Measurements from ENCODE around the gene PPRC1. TPM values are rescaled to one million over a fixed set of nuclear protein-coding genes. Genes with fewer than 3 reads are reported as not detected.

The PPRC1 gene
- total RNA-seq, 1 experiment from 2014 or later = 79.4 TPM

- no peak for TF ChIP-seq AR (CRISPR knock-in tag; IDR thresholded peaks at IDR 0.05)
- TF ChIP-seq ZBTB21 (CRISPR knock-in tag; IDR thresholded peaks at IDR 0.05; ENCODE audit: borderline replicate concordance) = no peak
- TF ChIP-seq CREB1 (CRISPR knock-in tag; IDR thresholded peaks at IDR 0.05) = no peak
- no peak for TF ChIP-seq SOX15 (CRISPR knock-in tag; IDR thresholded peaks at IDR 0.05)
- TF ChIP-seq ERG (CRISPR knock-in tag; IDR thresholded peaks at IDR 0.05) = no peak
- TF ChIP-seq ZNF425 (CRISPR knock-in tag; conservative IDR thresholded peaks at IDR 0.05) = no peak
- no peak for TF ChIP-seq PREB (CRISPR knock-in tag; IDR thresholded peaks at IDR 0.05; ENCODE audit: borderline replicate concordance)
- no peak for TF ChIP-seq ATF2 (CRISPR knock-in tag; IDR thresholded peaks at IDR 0.05; ENCODE audit: borderline replicate concordance, low read depth)
These were observed 11.7 kb upstream of the PPRC1 start (continued) for GRCh38 chr10:102120991-102121738.

GRCh38 chr10:102121739-102122372 lies 11.0 kb upstream of the PPRC1 start:
- Mint-ChIP-seq H3K4me3 (peak overlapping the region; percentile 84), H3K27ac (peak overlapping the region; percentile 98), H3K4me1 (peaks cover 47% of the 10 kb centered on the region), H3K9me3 (no peaks in the 10 kb centered on the region), H3K36me3 (no peaks in the 10 kb centered on the region), H3K27me3 (ENCODE audit: low read depth) (no peaks in the 10 kb centered on the region)
- TF ChIP-seq SP1 (CRISPR knock-in tag; conservative IDR thresholded peaks at IDR 0.05) (0 out of 2 replicates have a peak, but pooled peaks have one; percentile 20), TEAD1 (CRISPR knock-in tag; IDR thresholded peaks at IDR 0.05) (peak; percentile 58; the same call in 1 of the 2 replicates), PREB (CRISPR knock-in tag; IDR thresholded peaks at IDR 0.05; ENCODE audit: borderline replicate concordance) (no peak), HMGXB4 (CRISPR knock-in tag; IDR thresholded peaks at IDR 0.05) (peak; percentile 31; the same call in 1 of the 2 replicates), FOXK1 (CRISPR knock-in tag; IDR thresholded peaks at IDR 0.05) (0 out of 2 replicates have a peak, but pooled peaks have one; percentile 23)
- POLR2A ChIA-PET = interaction anchor here (0.6 to 2.3 kb wide), 7 partner anchors 7 to 523 kb away, joined by 3 to 9 read pairs (median 3); partner anchors contain the start of genes NOLC1, OGA and TRIM8
- CTCF ChIA-PET = interaction anchor here (0.6 to 1.7 kb wide), 14 partner anchors 9 to 461 kb away, joined by 3 to 10 read pairs (median 4); partner anchors contain the start of genes KCNIP2, NOLC1 and PPRC1
- DNase-seq (ENCODE audit: low spot score) (peak; percentile 51), ATAC-seq (peak; percentile 5)

Data from WTC11 (cell line).